ENCODE data around the gene VENTX.

The VENTX gene

GRCh38 chr10:133279326-133280226, 41.9 kb downstream of the VENTX start:
- H3K4me3 ChIP-seq (ENCODE audit: low read depth, low read length): no peak overlapping the region

GRCh38 chr10:133280391-133281059, 42.9 kb downstream of the VENTX start:
- no peak for TF ChIP-seq CTCF (IDR thresholded peaks at IDR 0.05; ENCODE audit: low read depth, low read length)
- H3K4me3 ChIP-seq (ENCODE audit: low read depth, low read length): no peak overlapping the region

More at GRCh38 chr10:133279326-133280226, 41.9 kb downstream of the VENTX start:
- no peak for TF ChIP-seq CTCF (IDR thresholded peaks at IDR 0.05; ENCODE audit: low read depth, low read length)

- no peak overlapping the region for H3K4me3 ChIP-seq (ENCODE audit: low read depth, low read length)
- TF ChIP-seq CTCF (IDR thresholded peaks at IDR 0.05; ENCODE audit: low read depth, low read length): no peak
Measured at GRCh38 chr10:133281084-133281483, 43.4 kb downstream of the VENTX start.

- H3K4me3 ChIP-seq (ENCODE audit: low read depth, low read length): no peak overlapping the region
- TF ChIP-seq CTCF (IDR thresholded peaks at IDR 0.05; ENCODE audit: low read depth, low read length): no peak
Measured at GRCh38 chr10:133281628-133282372, 44.1 kb downstream of the VENTX start.

GRCh38 chr10:133282846-133283390, 45.3 kb downstream of the VENTX start:
- no peak overlapping the region for H3K4me3 ChIP-seq (ENCODE audit: low read depth, low read length)
- TF ChIP-seq CTCF (IDR thresholded peaks at IDR 0.05; ENCODE audit: low read depth, low read length): no peak

GRCh38 chr10:133283931-133284330, 46.3 kb downstream of the VENTX start:
- H3K4me3 ChIP-seq (ENCODE audit: low read depth, low read length): no peak overlapping the region
- no peak for TF ChIP-seq CTCF (IDR thresholded peaks at IDR 0.05; ENCODE audit: low read depth, low read length)

All from WI38 (cell line).